ENCODE measurements around the gene LRTM1. TPM values are rescaled to one million over a fixed set of nuclear protein-coding genes. Genes with fewer than 3 reads are reported as not detected.

Gene LRTM1
- not detected for total RNA-seq

GRCh38 chr3:54928046-54928770 lies at the start of gene LRTM1:
Gene LRTM1, minus strand, starts transcription at chr3:54928059. Its CDS starts 148 bp downstream, at chr3:54927911.
- ATAC-seq (no peak), DNase-seq (ENCODE audit: low spot score) (no peak)
- intact Hi-C loops (cut with DNase I), result no loop called here

GRCh38 chr3:54977439-54977838 lies 49.6 kb upstream of the LRTM1 start:
- intact Hi-C loops (cut with DNase I), result no loop called here
- ATAC-seq (no peak), DNase-seq (ENCODE audit: low spot score) (no peak)

- DNase-seq (ENCODE audit: low spot score) (no peak), ATAC-seq (no peak)
- intact Hi-C loops (cut with DNase I), result no loop called here
These were observed 43.0 kb upstream of the LRTM1 start for GRCh38 chr3:54970895-54971294.

- intact Hi-C loops (cut with DNase I), result no loop called here
- no peak for ATAC-seq
- no peak for DNase-seq (ENCODE audit: low spot score)
These were observed 41.8 kb upstream of the LRTM1 start for GRCh38 chr3:54969652-54970051.

- ATAC-seq (no peak), DNase-seq (ENCODE audit: low spot score) (no peak)
- intact Hi-C loops (cut with DNase I), result no loop called here
These were observed 40.8 kb upstream of the LRTM1 start for GRCh38 chr3:54968546-54969172.

- ATAC-seq (no peak), DNase-seq (ENCODE audit: low spot score) (no peak)
- intact Hi-C loops (cut with DNase I), result no loop called here
These were observed 39.9 kb upstream of the LRTM1 start for GRCh38 chr3:54967731-54968161.

- no peak for DNase-seq (ENCODE audit: low spot score)
- ATAC-seq, result no peak
- intact Hi-C loops (cut with DNase I), result no loop called here
These were observed 39.1 kb upstream of the LRTM1 start for GRCh38 chr3:54966979-54967378.

- DNase-seq (ENCODE audit: low spot score) (no peak), ATAC-seq (no peak)
- intact Hi-C loops (cut with DNase I), result no loop called here
These were observed 37.9 kb upstream of the LRTM1 start for GRCh38 chr3:54965746-54966145.

GRCh38 chr3:54964081-54964480 lies 36.2 kb upstream of the LRTM1 start:
- DNase-seq (ENCODE audit: low spot score) (no peak), ATAC-seq (no peak)
- intact Hi-C loops (cut with DNase I), result no loop called here

GRCh38 chr3:54963641-54964040 lies 35.8 kb upstream of the LRTM1 start:
- no peak for DNase-seq (ENCODE audit: low spot score)
- no peak for ATAC-seq
- intact Hi-C loops (cut with DNase I), result no loop called here

- no peak for ATAC-seq
- intact Hi-C loops (cut with DNase I), result no loop called here
- DNase-seq (ENCODE audit: low spot score), result no peak
These were observed 34.3 kb upstream of the LRTM1 start for GRCh38 chr3:54962200-54962599.

GRCh38 chr3:54960701-54961100 lies 32.8 kb upstream of the LRTM1 start:
- no peak for ATAC-seq
- intact Hi-C loops (cut with DNase I), result no loop called here
- DNase-seq (ENCODE audit: low spot score), result no peak

- intact Hi-C loops (cut with DNase I), result no loop called here
- no peak for ATAC-seq
- no peak for DNase-seq (ENCODE audit: low spot score)
These were observed 32.2 kb upstream of the LRTM1 start for GRCh38 chr3:54960082-54960481.

- intact Hi-C loops (cut with DNase I), result no loop called here
- ATAC-seq (no peak), DNase-seq (ENCODE audit: low spot score) (no peak)
These were observed 29.9 kb upstream of the LRTM1 start for GRCh38 chr3:54957711-54958110.

- ATAC-seq, result no peak
- intact Hi-C loops (cut with DNase I), result no loop called here
These were observed 28.1 kb upstream of the LRTM1 start for GRCh38 chr3:54955941-54956340.

GRCh38 chr3:54955496-54955895 lies 27.6 kb upstream of the LRTM1 start:
- no peak for ATAC-seq
- intact Hi-C loops (cut with DNase I), result no loop called here
- DNase-seq (ENCODE audit: low spot score), result no peak

More at GRCh38 chr3:54955941-54956340, 28.1 kb upstream of the LRTM1 start:
- DNase-seq (ENCODE audit: low spot score), result no peak

GRCh38 chr3:54954521-54954920 lies 26.7 kb upstream of the LRTM1 start:
- ATAC-seq (no peak), DNase-seq (ENCODE audit: low spot score) (no peak)
- intact Hi-C loops (cut with DNase I), result no loop called here

- intact Hi-C loops (cut with DNase I), result no loop called here
- no peak for DNase-seq (ENCODE audit: low spot score)
- ATAC-seq, result no peak
These were observed 26.2 kb upstream of the LRTM1 start for GRCh38 chr3:54954022-54954421.

- intact Hi-C loops (cut with DNase I), result no loop called here
- DNase-seq (ENCODE audit: low spot score) (peak; percentile 70), ATAC-seq (peak; percentile 92)
These were observed 23.5 kb upstream of the LRTM1 start for GRCh38 chr3:54951405-54951804.

- ATAC-seq, result peak; percentile 36
- intact Hi-C loops (cut with DNase I), result no loop called here
These were observed 22.6 kb upstream of the LRTM1 start for GRCh38 chr3:54950391-54951003.

More at GRCh38 chr3:54950391-54951003, 22.6 kb upstream of the LRTM1 start:
- DNase-seq (ENCODE audit: low spot score), result no peak
